Natural killer cell (primary cell): ENCODE measurements around the gene SLC38A9. TPM values are rescaled to one million over a fixed set of nuclear protein-coding genes. Genes with fewer than 3 reads are reported as not detected.

Experiments used
- ATAC-seq, 3 donors: fragments of 150-1000 bp in 2 of 3; fragments of 200-7000 bp in 1 of 3; cut with Tn5 transposase; 1 replicate in 1 of 3; 2 replicates in 2 of 3; pipeline ENCODE4 v1.10.0; 2021; ENCODE audit warnings: mild to moderate bottlenecking in 2 of 3, moderate library complexity in 2 of 3
- DNase-seq, 2 donors: peaks; one replicate each; pipeline versions ENCODE4 v3.0.0 to v3.0.0-alpha.2; 2013 to 2021; ENCODE audit warnings: mixed read lengths in 1 of 2
- H3K27ac ChIP-seq: one replicate; pipeline ENCODE4 v1.5.1; 2013; ENCODE audit warnings: mild to moderate bottlenecking, low read length
- H3K27me3 ChIP-seq: one replicate; pipeline ENCODE4 v1.6.1; 2013; ENCODE audit warnings: low read length; ENCODE audit not compliant: control insufficient read depth, insufficient read depth
- H3K36me3 ChIP-seq: one replicate; pipeline ENCODE4 v1.6.1; 2013; ENCODE audit warnings: low read length; ENCODE audit not compliant: control insufficient read depth, insufficient read depth
- H3K4me1 ChIP-seq: one replicate; pipeline ENCODE4 v1.6.1; 2013; ENCODE audit warnings: low read length; ENCODE audit not compliant: control insufficient read depth, insufficient read depth
- H3K4me3 ChIP-seq: one replicate; pipeline ENCODE4 v1.5.1; 2013; ENCODE audit warnings: low read length
- H3K9me3 ChIP-seq: one replicate; pipeline ENCODE4 v1.6.1; 2013; ENCODE audit warnings: low read length; ENCODE audit not compliant: control insufficient read depth, insufficient read depth
- H3K27ac Mint-ChIP-seq, 2 donors: one replicate each; pipeline ENCODE4 v1.8.0; 2022; ENCODE audit warnings: mild to moderate bottlenecking in 2 of 2, mixed read lengths in 2 of 2, moderate library complexity in 1 of 2
- H3K27me3 Mint-ChIP-seq, 2 donors: one replicate each; pipeline ENCODE4 v1.8.0; 2022; ENCODE audit warnings: low read depth in 2 of 2, mixed read lengths in 2 of 2
- H3K36me3 Mint-ChIP-seq: one replicate; pipeline ENCODE4 v1.8.0; 2022; ENCODE audit warnings: mixed read lengths
- H3K4me1 Mint-ChIP-seq, 2 donors: one replicate each; pipeline ENCODE4 v1.8.0; 2022; ENCODE audit warnings: mixed read lengths in 2 of 2
- H3K4me3 Mint-ChIP-seq: one replicate; pipeline ENCODE4 v1.8.0; 2022; ENCODE audit warnings: mild to moderate bottlenecking, moderate library complexity, mixed read lengths
- H3K9me3 Mint-ChIP-seq, 2 donors: one replicate each; pipeline ENCODE4 v1.8.0; 2022; ENCODE audit warnings: mixed read lengths in 2 of 2
- WGBS: methylation state at CpG from one replicate; pipeline ENCODE4 v1.1.7; 2013; ENCODE audit warnings: missing lambda C conversion rate; ENCODE audit not compliant: insufficient coverage; 5-methylcytosine and 5-hydroxymethylcytosine counted together
- intact Hi-C: fragments of 100-400 bp; cut with micrococcal nuclease; formaldehyde crosslinking; loops from one replicate; pipeline ENCODE4 v1.14.2; 2022
- total RNA-seq, 4 donors: library from RNA; stranded (reverse); fragments of 120-200 nt in 1 of 4; gene quantifications; one replicate each; pipeline versions ENCODE4 v1.2.3 to v1.2.4, GENCODE V29; 2013 to 2022
- TF ChIP-seq, protein P1 (sequence below): fragments of 200-600 bp; IDR thresholded peaks from one replicate; pipeline ENCODE4 v1.8.0; 2022; ENCODE audit warnings: antibody characterized with exemption

The SLC38A9 gene
- total RNA-seq, 3 donors from 2014 or later (not counting 1 experiment from before 2014, with no cell fraction given) = 20.6 to 33.9 (median 27.0) TPM

DNA sequence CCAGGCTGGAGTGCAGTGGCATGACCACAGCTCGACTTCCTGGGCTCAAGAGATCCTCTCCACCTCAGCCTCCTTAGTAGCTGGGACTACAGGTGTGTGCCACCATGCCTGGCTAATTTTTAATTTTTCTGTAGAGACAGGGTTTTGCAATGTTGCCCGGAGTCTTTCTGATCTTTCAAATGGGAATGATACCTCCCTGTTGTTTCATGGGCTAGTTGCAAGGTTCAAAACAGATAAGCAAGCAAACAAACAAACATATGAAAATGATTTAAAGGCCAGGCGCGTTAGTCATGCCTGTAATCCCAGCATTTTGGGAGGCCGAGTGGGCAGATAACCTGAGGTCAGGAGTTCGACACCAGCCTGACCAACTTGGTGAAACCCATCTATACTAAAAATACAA lies 132.1 kb downstream of the SLC38A9 start:
- H3K9me3 ChIP-seq = no peaks in the 10 kb centered on the region
- no peak overlapping the region for H3K4me3 Mint-ChIP-seq
- no peaks in the 10 kb centered on the region for H3K36me3 ChIP-seq
- no peaks in the 10 kb centered on the region for H3K27me3 ChIP-seq
- H3K27ac Mint-ChIP-seq = no peak overlapping the region
- ATAC-seq (no peak), DNase-seq (no peak)
- no peak overlapping the region for H3K4me3 ChIP-seq
- TF ChIP-seq, protein P1, sequence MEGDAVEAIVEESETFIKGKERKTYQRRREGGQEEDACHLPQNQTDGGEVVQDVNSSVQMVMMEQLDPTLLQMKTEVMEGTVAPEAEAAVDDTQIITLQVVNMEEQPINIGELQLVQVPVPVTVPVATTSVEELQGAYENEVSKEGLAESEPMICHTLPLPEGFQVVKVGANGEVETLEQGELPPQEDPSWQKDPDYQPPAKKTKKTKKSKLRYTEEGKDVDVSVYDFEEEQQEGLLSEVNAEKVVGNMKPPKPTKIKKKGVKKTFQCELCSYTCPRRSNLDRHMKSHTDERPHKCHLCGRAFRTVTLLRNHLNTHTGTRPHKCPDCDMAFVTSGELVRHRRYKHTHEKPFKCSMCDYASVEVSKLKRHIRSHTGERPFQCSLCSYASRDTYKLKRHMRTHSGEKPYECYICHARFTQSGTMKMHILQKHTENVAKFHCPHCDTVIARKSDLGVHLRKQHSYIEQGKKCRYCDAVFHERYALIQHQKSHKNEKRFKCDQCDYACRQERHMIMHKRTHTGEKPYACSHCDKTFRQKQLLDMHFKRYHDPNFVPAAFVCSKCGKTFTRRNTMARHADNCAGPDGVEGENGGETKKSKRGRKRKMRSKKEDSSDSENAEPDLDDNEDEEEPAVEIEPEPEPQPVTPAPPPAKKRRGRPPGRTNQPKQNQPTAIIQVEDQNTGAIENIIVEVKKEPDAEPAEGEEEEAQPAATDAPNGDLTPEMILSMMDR = no peak
- H3K4me1 ChIP-seq = no peaks in the 10 kb centered on the region
- H3K36me3 Mint-ChIP-seq = no peaks in the 10 kb centered on the region
- H3K27me3 Mint-ChIP-seq = no peaks in the 10 kb centered on the region
- no peak overlapping the region for H3K27ac ChIP-seq
- no peaks in the 10 kb centered on the region for H3K4me1 Mint-ChIP-seq
- intact Hi-C loops = no loop called here
- H3K9me3 Mint-ChIP-seq = no peaks in the 10 kb centered on the region
- WGBS = 97% methylated on average over 6 of the region's 6 CpGs

DNA sequence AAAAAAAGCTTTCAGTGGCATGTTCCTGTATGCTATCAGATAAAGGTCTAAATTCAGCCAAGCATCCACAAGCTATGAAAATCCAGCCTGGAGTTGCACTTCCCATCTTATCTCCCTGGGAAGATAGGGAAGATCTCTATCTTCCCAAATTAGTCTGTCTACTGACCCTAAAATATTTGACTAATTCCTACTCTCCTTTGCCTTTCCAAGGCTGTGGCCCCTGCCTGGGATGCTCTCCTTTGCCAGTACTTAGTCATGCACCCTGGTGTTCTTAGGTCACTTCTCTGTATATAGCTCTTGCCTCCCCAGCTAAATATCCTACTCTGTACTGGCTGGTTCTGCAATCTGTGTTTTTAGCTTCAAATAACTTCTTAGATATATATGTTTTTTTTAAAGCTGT lies 133.4 kb downstream of the SLC38A9 start:
- H3K27me3 Mint-ChIP-seq = no peaks in the 10 kb centered on the region
- no peaks in the 10 kb centered on the region for H3K36me3 Mint-ChIP-seq
- ATAC-seq = no peak
- no peak overlapping the region for H3K27ac ChIP-seq
- no peaks in the 10 kb centered on the region for H3K36me3 ChIP-seq
- H3K9me3 Mint-ChIP-seq = no peaks in the 10 kb centered on the region
- no peak for DNase-seq
- no peak overlapping the region for H3K4me3 Mint-ChIP-seq
- H3K9me3 ChIP-seq = no peaks in the 10 kb centered on the region
- H3K4me3 ChIP-seq = no peak overlapping the region
- no peaks in the 10 kb centered on the region for H3K4me1 ChIP-seq
- TF ChIP-seq, protein P1 = no peak
- intact Hi-C loops = no loop called here
- no peak overlapping the region for H3K27ac Mint-ChIP-seq
- no peaks in the 10 kb centered on the region for H3K27me3 ChIP-seq
- H3K4me1 Mint-ChIP-seq = no peaks in the 10 kb centered on the region

DNA sequence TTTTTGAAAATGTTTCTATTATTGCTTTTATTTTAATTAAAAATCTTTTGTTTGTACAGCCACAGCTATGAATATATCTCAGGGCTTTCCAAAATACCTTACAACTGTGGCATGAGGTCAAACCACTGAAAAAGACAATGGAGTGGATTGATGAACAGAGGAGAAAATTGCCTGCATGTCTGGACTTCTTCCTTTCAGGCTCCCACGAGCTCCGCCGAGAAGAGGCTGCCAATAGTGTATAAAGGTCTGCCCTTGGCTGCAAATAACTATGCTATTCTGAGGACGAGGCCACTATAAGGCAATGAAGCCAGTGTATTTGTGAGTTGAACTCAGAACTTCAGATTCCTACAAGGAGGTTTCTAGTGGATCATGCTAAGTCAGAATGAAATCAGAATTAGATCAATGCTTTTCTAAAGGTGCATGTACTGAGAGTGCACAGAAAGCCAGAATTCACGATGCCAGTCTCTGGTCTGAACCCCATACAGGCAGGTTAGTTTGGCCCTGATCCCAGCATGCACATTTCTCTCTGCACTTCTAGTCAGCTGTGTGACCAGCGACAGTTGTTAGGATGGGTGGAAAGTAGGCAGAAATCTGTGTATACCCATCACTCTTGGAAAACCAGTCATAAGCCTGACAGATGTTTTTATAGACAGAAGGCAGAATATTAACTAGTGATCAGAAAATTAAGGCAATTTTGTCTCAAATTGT lies 134.6 kb downstream of the SLC38A9 start:
- Mint-ChIP-seq H3K27me3 (no peaks in the 10 kb centered on the region), H3K4me3 (no peak overlapping the region), H3K27ac (no peak overlapping the region), H3K4me1 (no peaks in the 10 kb centered on the region), H3K9me3 (no peaks in the 10 kb centered on the region), H3K36me3 (no peaks in the 10 kb centered on the region)
- Histone ChIP-seq H3K27me3 (no peaks in the 10 kb centered on the region), H3K27ac (no peak overlapping the region), H3K4me1 (no peaks in the 10 kb centered on the region), H3K9me3 (no peaks in the 10 kb centered on the region), H3K4me3 (no peak overlapping the region), H3K36me3 (no peaks in the 10 kb centered on the region)
- TF ChIP-seq, protein P1 = no peak
- DNase-seq (no peak), ATAC-seq (no peak)
- 93% methylated on average over 5 of the region's 6 CpGs for WGBS
- intact Hi-C loops = no loop called here

DNA sequence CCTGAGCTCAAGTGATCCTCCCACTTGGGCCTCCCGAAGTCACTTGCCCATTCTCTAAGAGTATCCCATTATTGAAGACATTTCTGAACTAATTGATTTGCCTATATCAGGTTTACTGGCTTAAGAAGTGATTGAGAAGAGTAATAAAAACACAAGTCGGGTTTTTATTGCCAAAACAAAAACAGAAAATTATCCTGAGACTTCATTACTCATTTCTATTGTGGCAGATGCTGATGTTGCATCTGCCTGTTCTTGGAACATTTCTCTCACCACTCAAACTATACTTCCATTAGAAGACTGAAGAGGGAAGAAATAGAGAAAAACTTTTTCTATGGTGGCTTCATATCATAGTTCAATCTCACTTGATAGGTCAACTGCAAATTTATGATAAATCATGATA lies 135.5 kb downstream of the SLC38A9 start:
- Mint-ChIP-seq H3K27ac (no peak overlapping the region), H3K36me3 (no peaks in the 10 kb centered on the region), H3K9me3 (no peaks in the 10 kb centered on the region), H3K4me3 (no peak overlapping the region), H3K4me1 (no peaks in the 10 kb centered on the region), H3K27me3 (no peaks in the 10 kb centered on the region)
- Histone ChIP-seq H3K4me3 (no peak overlapping the region), H3K27ac (no peak overlapping the region), H3K36me3 (no peaks in the 10 kb centered on the region), H3K27me3 (no peaks in the 10 kb centered on the region), H3K4me1 (no peaks in the 10 kb centered on the region), H3K9me3 (no peaks in the 10 kb centered on the region)
- ATAC-seq (no peak), DNase-seq (no peak)
- intact Hi-C loops = no loop called here
- TF ChIP-seq, protein P1 = no peak
- 100% methylated on average over 1 of the region's 2 CpGs for WGBS
